CD4-positive, alpha-beta T cell treated with Interleukin-12 subunit alpha and Interleukin-12 subunit beta, for 1 hour (primary cell): ENCODE results near the gene IL1RL1.

Experiments used
- DNase-seq: peaks from one replicate; pipeline ENCODE4 v3.0.0-alpha.2; 2020

IL1RL1 gene

DNA sequence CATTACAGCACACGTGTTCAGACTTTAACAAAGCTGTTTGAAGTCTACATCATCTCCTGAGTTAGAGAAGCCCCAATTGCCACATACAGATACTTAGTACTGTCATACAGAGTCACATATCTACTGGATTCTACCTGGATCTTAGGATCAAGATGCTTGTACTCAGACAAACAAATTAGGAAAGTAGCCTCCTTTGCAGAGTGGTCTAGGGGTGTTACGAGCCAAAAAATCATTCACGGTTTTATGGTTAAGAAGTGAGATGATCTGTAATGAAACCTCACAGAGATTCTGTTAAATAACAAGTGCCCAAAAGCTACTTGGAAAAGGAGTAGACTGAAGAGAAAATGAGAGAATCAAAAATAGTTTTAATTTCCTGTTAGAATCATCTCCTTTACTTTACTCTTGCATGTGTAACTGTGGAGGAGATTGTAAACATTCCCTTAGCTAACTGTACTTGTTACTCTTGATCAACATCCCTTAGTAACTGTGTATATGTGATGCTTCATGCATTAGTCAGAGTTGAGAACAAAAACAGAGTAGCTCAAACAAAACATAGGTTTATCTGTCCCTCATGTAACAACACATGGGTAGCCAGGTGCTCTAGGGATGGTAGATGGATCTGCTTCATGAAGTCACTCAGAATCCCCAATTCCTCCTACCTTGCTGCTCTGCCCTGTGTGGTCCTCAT is 16.4 kb upstream of the IL1RL1 start:
- DNase-seq = no peak

- no peak for DNase-seq
Measured at GRCh38 chr2:102295566-102295965, 15.8 kb upstream of the IL1RL1 start.

GRCh38 chr2:102296449-102296848 is 14.9 kb upstream of the IL1RL1 start:
- no peak for DNase-seq

GRCh38 chr2:102297891-102298290 is 13.5 kb upstream of the IL1RL1 start:
- DNase-seq = no peak

- peak; percentile 60 for DNase-seq
Measured at GRCh38 chr2:102301867-102302362, 9.4 kb upstream of the IL1RL1 start.

DNA sequence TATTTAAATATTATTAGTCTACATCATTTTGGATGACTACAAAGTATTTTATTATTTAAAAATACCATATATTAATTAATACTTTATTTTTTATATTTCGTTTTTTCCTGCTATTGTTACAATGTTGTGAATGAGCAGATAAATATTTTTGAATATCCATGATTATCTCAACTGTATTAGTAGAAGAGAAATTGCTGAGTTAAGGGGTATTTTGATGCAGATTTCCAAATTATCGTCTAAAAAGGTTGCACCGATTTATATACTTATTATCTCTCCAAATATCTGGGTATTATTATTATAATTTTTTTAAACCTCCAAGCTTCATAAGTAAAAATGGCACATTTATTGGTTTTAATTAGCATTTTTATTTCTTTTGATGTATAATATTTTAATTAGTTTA is 8.9 kb upstream of the IL1RL1 start:
- no peak for DNase-seq

DNA sequence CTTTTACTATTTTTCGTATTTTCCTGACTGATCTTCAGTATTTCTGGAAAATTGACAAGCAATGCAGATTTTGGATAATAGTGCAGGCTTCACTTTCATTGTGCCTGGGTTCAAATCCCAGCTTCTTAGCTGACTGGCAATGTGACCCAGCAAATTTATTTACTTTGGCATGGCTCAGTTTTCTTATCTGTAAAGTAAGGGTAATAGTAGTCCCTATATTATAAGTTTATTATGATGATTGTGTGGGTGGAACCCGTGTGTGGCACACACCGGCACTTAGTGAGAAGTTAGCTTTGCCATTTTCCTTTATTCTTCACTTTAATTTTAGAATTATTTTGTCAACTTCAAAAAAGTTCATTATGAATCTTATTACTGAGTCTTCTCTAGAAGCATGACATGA is 7.8 kb upstream of the IL1RL1 start:
- no peak for DNase-seq

DNA sequence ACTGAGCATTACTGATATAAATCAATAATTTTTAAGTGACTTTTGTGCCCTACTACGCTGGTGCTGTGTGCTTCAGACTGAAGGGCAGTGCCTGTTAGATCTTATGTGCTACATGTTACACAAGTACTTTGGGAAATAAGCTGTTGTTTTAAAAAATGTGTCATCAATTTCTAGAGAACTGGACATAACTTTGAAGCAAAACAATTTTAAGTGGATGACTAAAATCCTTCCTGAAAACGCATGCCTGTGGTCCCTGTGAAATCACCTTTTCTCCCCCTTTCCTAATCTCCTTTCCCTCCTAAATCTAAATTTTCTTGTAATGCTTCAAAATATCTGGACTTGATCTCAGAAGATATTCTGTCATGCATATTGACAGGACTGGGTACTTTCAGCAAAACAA is 7.1 kb upstream of the IL1RL1 start:
- no peak for DNase-seq

DNA sequence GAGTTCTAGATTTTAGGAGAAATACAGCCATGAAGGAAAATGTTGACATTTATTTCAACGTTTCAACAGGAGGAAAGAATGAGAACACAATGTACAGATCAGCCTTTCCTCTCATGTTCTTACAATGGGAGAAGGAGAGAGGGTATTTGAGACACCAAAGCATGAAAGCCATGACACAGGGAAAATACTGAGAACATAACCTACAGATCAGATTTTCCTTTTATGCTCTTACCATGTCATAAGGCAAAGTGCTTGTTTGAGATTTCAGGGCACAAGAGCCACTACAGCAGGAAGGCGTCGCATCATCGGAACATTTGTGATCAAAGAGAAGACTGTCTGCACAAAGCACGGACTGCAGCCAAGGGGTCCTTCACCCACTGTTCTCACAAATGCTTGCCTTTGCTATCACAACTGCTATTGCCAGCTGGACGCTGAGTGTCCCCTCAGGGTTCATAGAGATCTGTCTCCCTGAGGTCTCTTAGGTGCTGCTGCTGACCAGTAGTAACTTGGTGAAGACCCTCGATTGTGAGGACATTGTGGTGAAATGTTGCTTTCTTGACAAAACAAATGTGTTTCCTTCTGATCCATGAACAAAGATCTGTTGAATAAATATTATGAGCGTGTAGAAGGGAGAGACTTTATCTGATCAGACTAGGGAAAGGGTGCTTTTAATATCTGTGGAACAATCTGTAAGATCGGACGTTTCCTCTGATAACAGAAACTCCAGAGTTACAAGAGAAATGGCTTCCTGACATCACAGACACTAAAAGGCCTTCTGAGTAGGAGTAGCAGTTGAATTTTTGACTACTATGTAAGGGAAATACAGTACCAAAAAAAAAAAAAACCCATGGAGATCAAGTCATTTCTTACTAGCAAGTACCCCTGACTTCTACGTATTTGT is 6.4 kb upstream of the IL1RL1 start:
- no peak for DNase-seq

DNA sequence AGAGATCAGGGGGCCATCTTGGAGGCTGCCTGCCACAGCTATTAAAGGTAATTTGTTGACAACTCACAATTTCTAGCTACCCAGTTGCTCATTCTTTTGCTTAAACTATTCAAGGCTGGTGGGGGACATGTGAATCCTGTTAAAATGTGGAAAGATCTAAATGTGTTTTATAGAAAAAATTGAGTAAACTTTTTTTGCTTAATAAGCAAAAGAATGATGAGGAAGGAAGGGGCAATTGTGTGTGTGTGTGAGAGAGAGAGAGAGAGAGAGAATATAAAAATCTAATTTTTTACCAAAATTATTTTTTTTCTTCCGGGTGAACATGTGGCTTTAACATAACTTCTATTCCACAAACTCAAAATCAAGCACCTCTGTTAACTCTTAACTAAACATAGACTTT is 5.2 kb upstream of the IL1RL1 start:
- DNase-seq = no peak

GRCh38 chr2:102313025-102313424 is 1.7 kb downstream of the IL1RL1 start:
- DNase-seq = no peak

DNA sequence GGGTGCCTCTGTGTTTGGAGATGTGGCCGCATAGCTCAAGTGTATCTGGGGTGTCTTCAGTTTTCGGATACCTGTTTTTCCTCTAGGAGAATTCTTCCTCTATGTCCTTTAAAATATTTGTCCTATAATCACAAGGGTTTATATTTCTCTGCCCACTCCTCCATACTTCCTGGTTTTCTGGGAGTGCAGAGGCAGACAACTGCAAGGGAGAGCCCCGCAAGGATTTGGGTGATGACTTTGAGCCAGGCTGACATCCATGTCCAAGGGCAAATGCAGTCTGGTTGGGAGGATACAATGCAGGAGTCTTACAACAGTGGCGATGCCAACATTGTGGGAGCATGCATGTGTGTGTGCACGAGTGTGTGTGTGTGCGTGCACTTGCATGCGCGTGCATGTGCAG is 2.1 kb downstream of the IL1RL1 start:
- no peak for DNase-seq

GRCh38 chr2:102313950-102314349 is 2.6 kb downstream of the IL1RL1 start:
- DNase-seq = no peak

DNA sequence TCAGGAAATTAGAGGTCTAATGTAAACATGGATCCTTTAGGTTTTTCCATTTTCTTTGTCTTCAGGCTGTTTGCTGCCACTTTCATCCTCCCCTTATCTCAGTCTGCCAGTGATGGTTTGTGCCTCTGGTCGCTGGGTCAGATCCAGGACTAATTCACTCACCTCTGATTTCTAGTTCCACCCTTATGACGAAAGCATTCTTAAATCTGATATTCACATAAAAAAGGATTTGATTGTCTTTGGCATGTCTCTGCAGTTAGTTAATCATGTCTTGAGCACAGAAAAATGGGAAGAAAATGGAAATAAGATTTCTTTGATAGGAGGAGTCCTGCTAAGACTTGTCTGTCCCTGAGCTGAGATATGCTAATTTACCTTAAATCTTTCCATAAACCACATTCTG is 4.6 kb downstream of the IL1RL1 start:
- DNase-seq = no peak

DNA sequence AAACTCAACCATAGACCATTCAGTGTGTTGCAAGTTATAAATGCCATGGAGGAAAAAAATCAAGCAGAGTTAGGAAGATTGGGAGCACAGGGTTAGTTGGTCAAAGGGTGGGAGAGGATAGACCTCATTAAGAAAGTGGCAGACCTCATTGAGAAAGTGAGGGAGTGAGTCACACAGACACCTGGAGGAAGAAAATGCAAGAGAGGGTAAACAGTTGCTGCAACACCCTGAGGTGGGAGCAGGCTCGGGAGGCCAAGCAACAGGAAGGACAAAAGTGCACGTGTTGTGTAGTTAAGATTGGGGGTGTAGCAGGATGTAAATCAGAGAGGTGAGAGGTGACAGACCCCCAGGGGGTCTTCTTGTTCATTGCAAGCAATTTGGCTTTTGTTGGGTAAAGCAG is 6.4 kb downstream of the IL1RL1 start:
- DNase-seq = no peak

GRCh38 chr2:102318437-102318836 is 7.1 kb downstream of the IL1RL1 start:
- DNase-seq = no peak

- no peak for DNase-seq
Measured at GRCh38 chr2:102321941-102322719, 10.8 kb downstream of the IL1RL1 start.

GRCh38 chr2:102324914-102325313 is 13.6 kb downstream of the IL1RL1 start:
- DNase-seq = peak; percentile 28

DNA sequence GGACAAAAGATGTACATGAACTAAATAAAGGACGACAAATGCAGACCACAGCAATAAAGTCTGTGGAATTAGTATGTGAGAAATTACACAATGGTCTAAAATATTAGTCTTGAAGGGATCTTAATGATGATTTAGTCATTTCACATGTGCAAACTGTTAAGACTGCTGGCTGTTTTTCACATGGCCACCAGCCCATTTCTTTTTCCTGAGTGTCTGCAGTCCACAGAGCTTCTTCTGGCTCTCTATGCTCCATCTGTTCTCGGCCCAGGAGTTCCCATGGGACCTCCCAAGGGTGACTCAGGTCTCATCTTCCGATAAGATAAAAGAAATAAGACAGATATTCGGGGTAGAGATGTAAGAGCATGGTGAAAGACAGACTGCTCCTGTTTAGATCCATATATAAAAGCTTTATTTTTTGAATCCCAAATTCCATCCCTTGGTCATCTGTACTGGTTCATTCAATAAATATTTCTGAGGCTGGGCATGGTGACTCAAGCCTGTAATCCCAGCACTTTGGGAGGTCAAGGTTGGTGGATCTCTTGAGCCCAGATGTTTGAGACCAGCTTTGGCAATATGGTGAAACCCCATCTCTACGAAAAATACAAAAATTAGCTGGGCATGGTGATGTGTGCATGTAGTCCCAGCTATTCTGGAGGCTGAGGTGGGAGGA is 20.1 kb downstream of the IL1RL1 start:
- no peak for DNase-seq

DNA sequence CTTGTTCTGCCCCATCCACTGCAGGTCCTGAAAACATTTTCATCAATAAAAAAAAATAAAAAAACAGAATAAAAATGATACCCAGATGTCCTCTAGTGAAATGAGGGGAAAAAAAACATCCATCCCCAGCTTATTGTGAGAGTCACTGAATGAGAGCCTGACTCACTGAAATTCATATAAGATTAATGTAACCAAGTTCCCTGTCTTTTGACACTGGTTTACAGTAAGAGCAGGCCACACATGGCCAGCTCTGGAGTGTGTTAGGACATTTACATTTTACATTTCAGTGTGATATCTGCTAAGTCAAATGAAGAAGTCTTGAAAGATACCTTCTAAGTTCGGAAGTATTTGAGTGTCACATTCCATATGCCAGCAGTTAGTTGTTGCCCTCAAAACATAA is 23.1 kb downstream of the IL1RL1 start:
- no peak for DNase-seq

GRCh38 chr2:102335871-102336366 is 24.6 kb downstream of the IL1RL1 start:
- no peak for DNase-seq

- DNase-seq = no peak
Measured at GRCh38 chr2:102336502-102336945, 25.2 kb downstream of the IL1RL1 start.

- DNase-seq = no peak
Measured at GRCh38 chr2:102337012-102337411, 25.6 kb downstream of the IL1RL1 start.
